ENCODE data around the gene ZDHHC11. TPM values are rescaled to one million over a fixed set of nuclear protein-coding genes. Genes with fewer than 3 reads are reported as not detected.
"Not testable (repeated sequence)": the region's sequence is repeated elsewhere in the genome, so short reads cannot be mapped to it uniquely, and the experiment has no call there.

The ZDHHC11 gene
- total RNA-seq, 2 donors from 2014 or later: 4.7 to 10.9 TPM

GRCh38 chr5:815449-815848 lies 35.3 kb downstream of the ZDHHC11 start:
- no peak overlapping the region for H3K4me3 ChIP-seq
- intact Hi-C loops (cut with DNase I): no loop called here
- H3K27ac ChIP-seq: no peak overlapping the region
- WGBS, 2 donors: 86 to 96% methylated on average over 3 of the region's 3 CpGs
- no peaks in the 10 kb centered on the region for H3K9me3 ChIP-seq
- H3K4me1 ChIP-seq: no peaks in the 10 kb centered on the region
- H3K27me3 ChIP-seq: no peaks in the 10 kb centered on the region
- ATAC-seq (no peak), DNase-seq (no peak)
- no peaks in the 10 kb centered on the region for H3K36me3 ChIP-seq (replicated peaks in 1 of 2; ENCODE audit: insufficient read depth in 1 of 2, low read depth in 2 of 2)
- TF ChIP-seq CTCF (IDR thresholded peaks at IDR 0.05) (no peak), POLR2A (IDR thresholded peaks at IDR 0.05) (no peak)

GRCh38 chr5:813575-813974 lies 37.2 kb downstream of the ZDHHC11 start:
- H3K27ac ChIP-seq; ATAC-seq; H3K4me3 ChIP-seq; H3K36me3 ChIP-seq (replicated peaks in 1 of 2; ENCODE audit: insufficient read depth in 1 of 2, low read depth in 2 of 2); DNase-seq; H3K4me1 ChIP-seq; H3K27me3 ChIP-seq; H3K9me3 ChIP-seq; intact Hi-C loops (cut with DNase I): not testable (repeated sequence)
- WGBS, 2 donors: 61 to 100% methylated on average over 2 to 5 of the region's 5 CpGs

DNA sequence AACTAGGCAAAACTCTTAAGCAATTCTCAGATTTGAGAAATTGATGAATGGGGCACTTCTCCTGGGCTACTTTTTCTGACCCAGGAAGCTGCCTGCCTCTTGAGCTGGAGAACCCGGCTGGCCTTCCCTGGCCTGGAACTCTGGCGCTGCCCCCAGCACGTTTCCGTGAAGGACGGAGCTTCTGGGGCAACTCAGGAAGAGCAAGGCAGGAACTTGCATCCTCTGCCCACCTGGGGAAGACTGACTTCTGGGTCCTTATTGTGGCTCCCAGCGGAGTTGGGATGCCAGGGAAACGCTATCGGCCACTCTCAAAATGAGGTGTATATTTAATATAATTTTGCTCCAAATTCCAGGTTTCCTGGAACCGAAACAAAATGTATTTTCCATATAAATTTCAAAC lies 39.4 kb downstream of the ZDHHC11 start:
- H3K4me3 ChIP-seq; ATAC-seq; H3K9me3 ChIP-seq; intact Hi-C loops (cut with DNase I); H3K36me3 ChIP-seq (replicated peaks in 1 of 2; ENCODE audit: insufficient read depth in 1 of 2, low read depth in 2 of 2); DNase-seq; H3K27ac ChIP-seq; H3K27me3 ChIP-seq; H3K4me1 ChIP-seq: not testable (repeated sequence)
- WGBS, 2 donors: 82 to 94% methylated on average over 2 to 5 of the region's 9 CpGs

- H3K4me1 ChIP-seq; DNase-seq; H3K9me3 ChIP-seq; H3K27me3 ChIP-seq; H3K4me3 ChIP-seq; intact Hi-C loops (cut with DNase I); ATAC-seq; H3K36me3 ChIP-seq (replicated peaks in 1 of 2; ENCODE audit: insufficient read depth in 1 of 2, low read depth in 2 of 2); H3K27ac ChIP-seq: not testable (repeated sequence)
- WGBS, 2 donors: 81% methylated on average over 6 of the region's 10 CpGs; no CpG with 5 or more reads in 1 of the 2 donors
These were observed 42.9 kb downstream of the ZDHHC11 start for GRCh38 chr5:807719-808514.

DNA sequence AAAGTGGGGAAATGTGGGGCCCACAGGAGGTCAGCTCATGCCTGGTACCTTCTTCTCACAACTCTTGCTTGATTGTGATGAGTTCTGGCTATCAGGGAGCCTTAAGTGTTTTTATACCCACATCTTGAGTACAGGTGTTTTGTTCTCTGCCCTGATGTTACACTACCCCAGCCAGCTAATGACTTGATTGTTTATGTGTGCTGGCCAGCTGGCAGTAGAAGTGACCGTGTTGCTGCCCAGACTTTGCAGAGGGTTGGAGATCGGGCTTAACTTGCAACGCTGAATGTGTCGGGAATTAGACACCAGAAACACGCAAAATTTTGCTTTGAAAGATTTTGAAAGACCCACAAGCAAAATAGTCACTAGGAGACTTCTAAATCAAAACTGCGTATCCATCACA lies 49.3 kb downstream of the ZDHHC11 start:
- no peaks in the 10 kb centered on the region for H3K36me3 ChIP-seq (replicated peaks in 1 of 2; ENCODE audit: insufficient read depth in 1 of 2, low read depth in 2 of 2)
- H3K27ac ChIP-seq: peak overlapping the region in 2 of 4 donors; percentile 4 to 42
- ATAC-seq: peak; percentile 28
- H3K9me3 ChIP-seq: no peaks in the 10 kb centered on the region
- no peaks in the 10 kb centered on the region for H3K27me3 ChIP-seq
- intact Hi-C loops (cut with DNase I): no loop called here
- 81 to 94% methylated on average over 6 of the region's 6 CpGs for WGBS, 2 donors
- no peak overlapping the region for H3K4me3 ChIP-seq
- TF ChIP-seq POLR2A (IDR thresholded peaks at IDR 0.05) (no peak), CTCF (IDR thresholded peaks at IDR 0.05) (no peak)
- DNase-seq: no peak
- H3K4me1 ChIP-seq: peaks cover 11% of the 10 kb centered on the region

DNA sequence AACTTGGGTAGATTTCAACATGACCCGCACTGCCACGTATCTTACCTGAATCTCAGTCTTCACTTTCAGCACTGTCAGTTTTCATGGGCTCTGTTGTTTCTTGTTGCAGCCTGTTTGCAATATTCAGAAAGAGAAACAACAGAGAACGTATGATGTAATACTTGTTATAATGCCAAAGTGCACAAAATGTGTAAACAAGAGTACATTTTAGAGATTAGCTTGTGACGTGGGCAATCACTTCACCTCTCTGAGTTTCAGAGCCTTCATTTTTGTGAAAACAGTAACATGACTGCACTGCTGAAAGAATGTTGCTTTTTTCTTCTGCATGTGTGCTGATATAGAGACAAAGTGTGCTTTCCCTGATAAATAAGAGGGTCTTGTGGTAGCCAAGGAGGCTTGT lies 49.7 kb downstream of the ZDHHC11 start:
- H3K9me3 ChIP-seq; H3K27me3 ChIP-seq; H3K4me3 ChIP-seq; DNase-seq; intact Hi-C loops (cut with DNase I); H3K36me3 ChIP-seq (replicated peaks in 1 of 2; ENCODE audit: insufficient read depth in 1 of 2, low read depth in 2 of 2): not testable (repeated sequence)
- peaks cover 11% of the 10 kb centered on the region for H3K4me1 ChIP-seq
- 25 to 53% methylated on average over 4 of the region's 4 CpGs for WGBS, 2 donors
- peak overlapping the region in 2 of 4 donors; percentile 4 to 42 for H3K27ac ChIP-seq
- peak; percentile 89 for ATAC-seq

- H3K36me3 ChIP-seq (replicated peaks in 1 of 2; ENCODE audit: insufficient read depth in 1 of 2, low read depth in 2 of 2); H3K9me3 ChIP-seq; intact Hi-C loops (cut with DNase I); H3K27me3 ChIP-seq; ATAC-seq; H3K4me3 ChIP-seq; DNase-seq; H3K27ac ChIP-seq: not testable (repeated sequence)
- 53 to 64% methylated on average over 3 to 6 of the region's 6 CpGs for WGBS, 2 donors
- H3K4me1 ChIP-seq: peaks cover 11% of the 10 kb centered on the region
These were observed 52.2 kb downstream of the ZDHHC11 start for GRCh38 chr5:798505-799138.

DNA sequence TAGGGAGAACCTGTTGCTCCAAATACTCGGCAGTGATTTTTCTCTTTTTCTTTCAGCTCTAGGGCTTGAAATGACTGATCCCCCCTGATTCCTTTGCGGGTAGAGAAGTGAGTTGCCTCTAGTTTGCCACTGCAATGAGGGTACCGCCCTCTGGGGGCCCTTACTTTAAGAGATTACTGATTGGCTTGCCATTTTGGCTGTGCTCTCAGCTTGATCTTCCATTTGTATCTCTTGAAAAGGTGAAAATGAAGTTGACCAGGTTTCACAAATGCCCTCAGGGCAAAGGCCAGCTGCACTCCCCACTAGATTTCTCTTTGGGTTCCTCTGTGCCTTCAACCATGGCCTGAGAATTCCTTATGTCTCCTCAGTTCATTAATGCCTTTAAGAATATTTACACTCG lies 52.8 kb downstream of the ZDHHC11 start:
- DNase-seq; intact Hi-C loops (cut with DNase I); H3K36me3 ChIP-seq (replicated peaks in 1 of 2; ENCODE audit: insufficient read depth in 1 of 2, low read depth in 2 of 2); H3K4me3 ChIP-seq; H3K27me3 ChIP-seq; H3K27ac ChIP-seq; ATAC-seq; H3K9me3 ChIP-seq: not testable (repeated sequence)
- WGBS, 2 donors: 91 to 93% methylated on average over 1 to 3 of the region's 4 CpGs
- H3K4me1 ChIP-seq: peaks cover 11% of the 10 kb centered on the region

DNA sequence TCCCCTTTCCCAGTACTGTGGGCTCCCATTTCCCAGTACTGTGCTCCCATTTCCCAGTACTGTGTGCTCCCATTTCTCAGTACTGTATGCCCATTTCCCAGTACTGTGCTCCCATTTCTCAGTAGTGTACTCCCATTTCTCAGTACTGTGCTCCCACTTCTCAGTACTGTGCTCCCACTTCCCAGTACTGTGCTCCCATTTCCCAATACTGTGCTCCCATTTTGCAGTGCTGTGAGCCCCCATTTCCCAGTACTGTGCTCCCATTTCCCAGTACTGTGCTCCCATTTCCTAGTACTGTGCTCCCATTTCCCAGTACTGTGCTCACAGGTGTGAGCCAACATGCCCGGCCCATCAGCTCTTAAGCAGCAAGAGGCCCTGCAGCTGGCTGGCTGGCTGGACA lies 54.9 kb downstream of the ZDHHC11 start:
- H3K36me3 ChIP-seq (replicated peaks in 1 of 2; ENCODE audit: insufficient read depth in 1 of 2, low read depth in 2 of 2); H3K27me3 ChIP-seq; intact Hi-C loops (cut with DNase I); H3K4me3 ChIP-seq; ATAC-seq; H3K27ac ChIP-seq; DNase-seq; H3K4me1 ChIP-seq; H3K9me3 ChIP-seq: not testable (repeated sequence)
- 62 to 71% methylated on average over 1 of the region's 1 CpG for WGBS, 2 donors

DNA sequence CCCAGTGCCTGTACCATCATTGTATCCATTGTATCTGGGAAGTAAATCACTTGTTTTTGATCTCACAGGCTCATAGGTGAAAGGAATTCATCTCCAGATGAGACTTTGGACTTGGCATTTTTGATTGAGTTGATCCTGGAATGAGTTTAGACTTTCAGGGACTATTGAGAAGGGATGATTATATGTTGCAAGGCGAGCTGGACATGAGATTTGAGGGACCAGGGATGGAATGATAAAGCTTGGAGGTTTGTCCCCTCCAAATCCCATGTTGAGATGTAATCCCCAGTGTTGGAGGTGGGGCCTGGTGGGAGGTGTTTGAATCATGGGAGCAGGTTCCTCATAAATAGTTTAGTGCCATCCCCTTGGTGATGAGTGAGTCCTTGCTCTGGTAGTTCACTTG lies 55.8 kb downstream of the ZDHHC11 start:
- ATAC-seq; DNase-seq; H3K4me1 ChIP-seq; H3K36me3 ChIP-seq (replicated peaks in 1 of 2; ENCODE audit: insufficient read depth in 1 of 2, low read depth in 2 of 2); intact Hi-C loops (cut with DNase I); H3K4me3 ChIP-seq; H3K27ac ChIP-seq; H3K9me3 ChIP-seq; H3K27me3 ChIP-seq: not testable (repeated sequence)
- 81 to 85% methylated on average over 1 of the region's 1 CpG for WGBS, 2 donors
